ENCODE results near the gene DEAF1.

DNA sequence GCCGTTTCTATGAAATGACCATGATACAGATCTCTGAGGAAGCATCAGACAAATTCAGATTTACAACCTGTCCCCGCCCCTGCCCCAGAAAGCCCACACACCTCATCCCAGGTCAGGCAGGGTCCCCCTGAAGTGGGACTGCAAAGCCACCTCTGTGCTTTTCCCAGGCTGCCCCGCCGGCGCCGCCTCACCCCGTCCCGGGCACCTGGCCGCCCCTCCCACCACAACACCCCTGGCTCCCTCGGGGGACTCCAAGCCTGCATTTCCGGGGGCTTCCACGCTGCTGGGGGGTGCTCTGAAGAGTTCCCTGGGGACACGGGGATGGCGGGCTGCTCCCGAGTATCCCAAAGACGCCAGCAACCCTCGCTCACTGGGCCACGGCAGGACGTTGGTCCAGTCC lies 34.7 kb downstream of the DEAF1 start:
- TF ChIP-seq, protein P1, sequence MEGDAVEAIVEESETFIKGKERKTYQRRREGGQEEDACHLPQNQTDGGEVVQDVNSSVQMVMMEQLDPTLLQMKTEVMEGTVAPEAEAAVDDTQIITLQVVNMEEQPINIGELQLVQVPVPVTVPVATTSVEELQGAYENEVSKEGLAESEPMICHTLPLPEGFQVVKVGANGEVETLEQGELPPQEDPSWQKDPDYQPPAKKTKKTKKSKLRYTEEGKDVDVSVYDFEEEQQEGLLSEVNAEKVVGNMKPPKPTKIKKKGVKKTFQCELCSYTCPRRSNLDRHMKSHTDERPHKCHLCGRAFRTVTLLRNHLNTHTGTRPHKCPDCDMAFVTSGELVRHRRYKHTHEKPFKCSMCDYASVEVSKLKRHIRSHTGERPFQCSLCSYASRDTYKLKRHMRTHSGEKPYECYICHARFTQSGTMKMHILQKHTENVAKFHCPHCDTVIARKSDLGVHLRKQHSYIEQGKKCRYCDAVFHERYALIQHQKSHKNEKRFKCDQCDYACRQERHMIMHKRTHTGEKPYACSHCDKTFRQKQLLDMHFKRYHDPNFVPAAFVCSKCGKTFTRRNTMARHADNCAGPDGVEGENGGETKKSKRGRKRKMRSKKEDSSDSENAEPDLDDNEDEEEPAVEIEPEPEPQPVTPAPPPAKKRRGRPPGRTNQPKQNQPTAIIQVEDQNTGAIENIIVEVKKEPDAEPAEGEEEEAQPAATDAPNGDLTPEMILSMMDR (conservative IDR thresholded peaks at IDR 0.05; ENCODE audit: low read length): no peak
- TF ChIP-seq EZH2phosphoT487 (IDR thresholded peaks at IDR 0.05; ENCODE audit: borderline replicate concordance): no peak
